Measurements from ENCODE around the gene DDX28. TPM values are rescaled to one million over a fixed set of nuclear protein-coding genes. Genes with fewer than 3 reads are reported as not detected.

Gene DDX28
- total RNA-seq, 1 donor from 2014 or later: 6.2 TPM

DNA sequence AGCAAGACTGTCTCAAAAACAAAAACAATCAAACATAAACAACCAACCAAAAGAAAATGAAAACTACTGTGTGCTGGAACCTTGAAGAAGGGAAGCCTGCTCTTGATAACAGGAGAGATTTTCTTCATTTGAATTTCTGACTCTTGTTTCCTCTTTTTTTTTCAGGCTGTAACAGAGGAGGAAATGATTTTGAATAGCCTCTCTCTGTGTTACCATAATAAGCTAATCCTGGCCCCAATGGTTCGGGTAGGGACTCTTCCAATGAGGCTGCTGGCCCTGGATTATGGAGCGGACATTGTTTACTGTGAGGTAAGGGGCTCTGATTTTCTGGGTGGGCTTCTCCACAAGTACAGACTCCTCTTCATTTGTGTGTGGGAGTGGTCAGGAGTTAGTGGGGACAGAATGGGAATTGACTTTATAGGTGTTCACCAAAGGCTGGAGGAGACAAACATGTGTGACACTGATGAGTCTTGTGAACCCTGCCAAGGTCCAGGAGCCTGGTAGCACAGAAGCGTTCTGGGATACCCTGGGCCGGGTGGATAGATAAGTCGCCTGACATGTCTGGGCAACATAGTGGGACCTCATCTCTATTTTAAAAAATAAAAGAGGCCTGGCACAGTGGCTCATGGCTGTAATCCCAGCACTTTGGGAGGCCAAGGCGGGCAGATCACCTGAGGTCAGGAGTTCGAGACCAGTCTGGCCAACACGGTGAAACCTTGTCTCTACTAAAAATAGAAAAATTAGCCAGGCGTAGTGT, 15.0 kb upstream of the DDX28 start:
- H3K36me3 Mint-ChIP-seq (ENCODE audit: low read depth, unreplicated experiment): peaks cover 2% of the 10 kb centered on the region
- TF ChIP-seq EZH2 (IDR thresholded peaks at IDR 0.05; ENCODE audit: insufficient read depth, low read length): no peak
- TF ChIP-seq, protein P1, sequence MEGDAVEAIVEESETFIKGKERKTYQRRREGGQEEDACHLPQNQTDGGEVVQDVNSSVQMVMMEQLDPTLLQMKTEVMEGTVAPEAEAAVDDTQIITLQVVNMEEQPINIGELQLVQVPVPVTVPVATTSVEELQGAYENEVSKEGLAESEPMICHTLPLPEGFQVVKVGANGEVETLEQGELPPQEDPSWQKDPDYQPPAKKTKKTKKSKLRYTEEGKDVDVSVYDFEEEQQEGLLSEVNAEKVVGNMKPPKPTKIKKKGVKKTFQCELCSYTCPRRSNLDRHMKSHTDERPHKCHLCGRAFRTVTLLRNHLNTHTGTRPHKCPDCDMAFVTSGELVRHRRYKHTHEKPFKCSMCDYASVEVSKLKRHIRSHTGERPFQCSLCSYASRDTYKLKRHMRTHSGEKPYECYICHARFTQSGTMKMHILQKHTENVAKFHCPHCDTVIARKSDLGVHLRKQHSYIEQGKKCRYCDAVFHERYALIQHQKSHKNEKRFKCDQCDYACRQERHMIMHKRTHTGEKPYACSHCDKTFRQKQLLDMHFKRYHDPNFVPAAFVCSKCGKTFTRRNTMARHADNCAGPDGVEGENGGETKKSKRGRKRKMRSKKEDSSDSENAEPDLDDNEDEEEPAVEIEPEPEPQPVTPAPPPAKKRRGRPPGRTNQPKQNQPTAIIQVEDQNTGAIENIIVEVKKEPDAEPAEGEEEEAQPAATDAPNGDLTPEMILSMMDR (IDR thresholded peaks at IDR 0.05; ENCODE audit: insufficient read depth, low read depth, low read length): no peak
- H3K9ac ChIP-seq (ENCODE audit: low read length): no peak overlapping the region
- DNase-seq (ENCODE audit: low read depth) (no peak), FAIRE-seq (no peak)
- no peak overlapping the region for H3K4me3 Mint-ChIP-seq (ENCODE audit: unreplicated experiment)
- no peak overlapping the region for H3K27ac ChIP-seq (ENCODE audit: low read depth, low read length)
- H3K4me2 ChIP-seq (ENCODE audit: low read length): no peak overlapping the region
- H3K27ac Mint-ChIP-seq (ENCODE audit: unreplicated experiment): no peak overlapping the region
- no peaks in the 10 kb centered on the region for H3K4me1 Mint-ChIP-seq (ENCODE audit: low read depth, unreplicated experiment)
- no peaks in the 10 kb centered on the region for H3K9me3 ChIP-seq (ENCODE audit: insufficient read depth, low read depth, low read length)
- H3K27me3 Mint-ChIP-seq (ENCODE audit: low read depth, unreplicated experiment): no peaks in the 10 kb centered on the region
- no peak overlapping the region for H3K4me3 ChIP-seq (ENCODE audit: insufficient read depth, low read depth, low read length)
- no peak overlapping the region for H2AFZ ChIP-seq (ENCODE audit: low read depth, low read length)
- H3K9me3 Mint-ChIP-seq (ENCODE audit: unreplicated experiment): no peaks in the 10 kb centered on the region
- peaks cover 11% of the 10 kb centered on the region for H4K20me1 ChIP-seq (ENCODE audit: insufficient read depth, low read length)
- no peaks in the 10 kb centered on the region for H3K79me2 ChIP-seq (ENCODE audit: insufficient read depth, low read length)
- H3K36me3 ChIP-seq (ENCODE audit: insufficient read depth, low read length): no peaks in the 10 kb centered on the region
- H3K27me3 ChIP-seq (ENCODE audit: insufficient read depth, low read length): no peaks in the 10 kb centered on the region
- H3K4me1 ChIP-seq (ENCODE audit: insufficient read depth, low read length): no peaks in the 10 kb centered on the region

DNA sequence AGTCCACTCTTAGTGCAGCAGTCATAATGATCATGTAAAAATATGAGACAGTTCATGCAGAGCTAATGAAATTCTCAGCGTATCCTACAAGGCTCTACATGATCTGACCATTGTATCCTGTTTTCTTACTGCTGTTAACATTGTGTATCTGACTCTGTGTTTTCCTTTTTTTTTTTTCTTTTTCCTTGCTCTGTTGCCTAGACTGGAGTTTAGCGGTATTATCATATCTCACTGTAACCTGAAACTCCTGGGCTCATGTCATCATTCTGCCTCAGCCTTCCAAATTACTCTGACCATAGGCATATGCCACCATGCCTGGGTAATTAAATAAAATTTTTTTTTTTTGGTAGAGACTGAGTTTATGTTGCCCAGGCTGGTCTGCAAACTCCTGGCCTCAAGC, 12.2 kb upstream of the DDX28 start:
- FAIRE-seq (no peak), DNase-seq (ENCODE audit: low read depth) (no peak)
- Mint-ChIP-seq H3K27ac (ENCODE audit: unreplicated experiment) (no peak overlapping the region), H3K9me3 (ENCODE audit: unreplicated experiment) (no peaks in the 10 kb centered on the region), H3K36me3 (ENCODE audit: low read depth, unreplicated experiment) (peaks cover 2% of the 10 kb centered on the region), H3K27me3 (ENCODE audit: low read depth, unreplicated experiment) (no peaks in the 10 kb centered on the region), H3K4me3 (ENCODE audit: unreplicated experiment) (no peak overlapping the region), H3K4me1 (ENCODE audit: low read depth, unreplicated experiment) (no peaks in the 10 kb centered on the region)
- H4K20me1 ChIP-seq (ENCODE audit: insufficient read depth, low read length): peaks cover 1% of the 10 kb centered on the region
- H3K79me2 ChIP-seq (ENCODE audit: insufficient read depth, low read length): no peaks in the 10 kb centered on the region
- H3K4me2 ChIP-seq (ENCODE audit: low read length): no peak overlapping the region
- H2AFZ ChIP-seq (ENCODE audit: low read depth, low read length): no peak overlapping the region
- no peaks in the 10 kb centered on the region for H3K36me3 ChIP-seq (ENCODE audit: insufficient read depth, low read length)
- TF ChIP-seq, protein P1 (IDR thresholded peaks at IDR 0.05; ENCODE audit: insufficient read depth, low read depth, low read length): no peak
- TF ChIP-seq EZH2 (IDR thresholded peaks at IDR 0.05; ENCODE audit: insufficient read depth, low read length): no peak
- H3K27ac ChIP-seq (ENCODE audit: low read depth, low read length): no peak overlapping the region
- no peak overlapping the region for H3K4me3 ChIP-seq (ENCODE audit: insufficient read depth, low read depth, low read length)
- no peaks in the 10 kb centered on the region for H3K9me3 ChIP-seq (ENCODE audit: insufficient read depth, low read depth, low read length)
- H3K9ac ChIP-seq (ENCODE audit: low read length): no peak overlapping the region
- peaks cover 6% of the 10 kb centered on the region for H3K4me1 ChIP-seq (ENCODE audit: insufficient read depth, low read length)
- H3K27me3 ChIP-seq (ENCODE audit: insufficient read depth, low read length): no peaks in the 10 kb centered on the region

DNA sequence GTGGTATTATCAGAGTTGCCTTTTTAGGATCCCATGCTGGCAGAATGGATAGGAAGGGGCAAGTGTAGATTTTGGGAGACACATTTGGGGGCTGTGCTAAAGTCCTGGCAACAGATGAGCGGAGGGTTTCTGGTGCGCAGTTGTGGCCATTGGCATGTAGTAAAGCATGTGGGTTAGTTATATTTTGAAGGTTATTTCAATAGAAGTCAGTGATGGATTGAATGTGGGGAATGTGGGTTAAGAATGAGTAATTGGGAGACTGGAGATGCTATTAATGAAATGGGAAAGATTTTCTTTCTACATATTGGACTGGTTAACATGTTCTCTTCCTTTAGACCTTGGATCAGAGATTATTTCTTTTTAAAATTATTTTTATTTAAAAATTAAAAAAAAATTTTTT, 10.1 kb upstream of the DDX28 start:
- Histone ChIP-seq H2AFZ (ENCODE audit: low read depth, low read length) (no peak overlapping the region), H3K4me1 (ENCODE audit: insufficient read depth, low read length) (peaks cover 6% of the 10 kb centered on the region), H3K79me2 (ENCODE audit: insufficient read depth, low read length) (no peaks in the 10 kb centered on the region), H4K20me1 (ENCODE audit: insufficient read depth, low read length) (no peaks in the 10 kb centered on the region), H3K27ac (ENCODE audit: low read depth, low read length) (no peak overlapping the region), H3K9ac (ENCODE audit: low read length) (no peak overlapping the region), H3K27me3 (ENCODE audit: insufficient read depth, low read length) (no peaks in the 10 kb centered on the region), H3K4me2 (ENCODE audit: low read length) (no peak overlapping the region), H3K4me3 (ENCODE audit: insufficient read depth, low read depth, low read length) (no peak overlapping the region), H3K36me3 (ENCODE audit: insufficient read depth, low read length) (no peaks in the 10 kb centered on the region), H3K9me3 (ENCODE audit: insufficient read depth, low read depth, low read length) (no peaks in the 10 kb centered on the region)
- H3K27ac Mint-ChIP-seq (ENCODE audit: unreplicated experiment): no peak overlapping the region
- no peaks in the 10 kb centered on the region for H3K4me1 Mint-ChIP-seq (ENCODE audit: low read depth, unreplicated experiment)
- peaks cover 2% of the 10 kb centered on the region for H3K36me3 Mint-ChIP-seq (ENCODE audit: low read depth, unreplicated experiment)
- no peaks in the 10 kb centered on the region for H3K9me3 Mint-ChIP-seq (ENCODE audit: unreplicated experiment)
- peak; percentile 48 for DNase-seq (ENCODE audit: low read depth)
- no peak for FAIRE-seq
- TF ChIP-seq EZH2 (IDR thresholded peaks at IDR 0.05; ENCODE audit: insufficient read depth, low read length): no peak
- TF ChIP-seq, protein P1 (IDR thresholded peaks at IDR 0.05; ENCODE audit: insufficient read depth, low read depth, low read length): no peak
- H3K27me3 Mint-ChIP-seq (ENCODE audit: low read depth, unreplicated experiment): no peaks in the 10 kb centered on the region
- H3K4me3 Mint-ChIP-seq (ENCODE audit: unreplicated experiment): peak overlapping the region; percentile 31
